Measurements from ENCODE around the gene SEMA6D. TPM values are rescaled to one million over a fixed set of nuclear protein-coding genes. Genes with fewer than 3 reads are reported as not detected.

SEMA6D gene
- total RNA-seq, 1 experiment from 2014 or later = 0.03 TPM

- BruUV-seq (replicated peaks) = no TSS peak
- ATAC-seq = no peak
- Histone ChIP-seq H3K27ac (ENCODE audit: low read length) (no peak overlapping the region), H3K36me3 (ENCODE audit: control insufficient read depth, insufficient read depth, low read length) (no peaks in the 10 kb centered on the region), H3K4me3 (ENCODE audit: low read depth in 2 of 2, low read length in 2 of 2) (no peak overlapping the region), H3K27me3 (ENCODE audit: control insufficient read depth, insufficient read depth, low read length) (no peaks in the 10 kb centered on the region), H3K9me3 (ENCODE audit: control insufficient read depth, insufficient read depth, low read depth, low read length) (no peaks in the 10 kb centered on the region), H3K4me1 (ENCODE audit: control insufficient read depth, insufficient read depth, low read length) (no peaks in the 10 kb centered on the region)
- in situ Hi-C loops (cut with HindIII; ENCODE audit: low pct_unique_long_range_greater_than_20kb, low sequenced_read_pairs) (no loop called here), intact Hi-C loops (cut with micrococcal nuclease; ENCODE audit: unreplicated experiment) (no loop called here)
- ChIA-PET CTCF (no interaction called here), POLR2A (no interaction called here)
- DNase-seq (ENCODE audit: low read depth, low spot score) = no peak
- TF ChIP-seq REST (IDR thresholded peaks at IDR 0.05; ENCODE audit: insufficient read depth in 1 of 2, low read depth in 2 of 2, low read length in 1 of 2) (no peak), TCF7L2 (IDR thresholded peaks at IDR 0.05; ENCODE audit: low read depth, low read length) (no peak), POLR2AphosphoS5 (IDR thresholded peaks at IDR 0.05; ENCODE audit: low read depth, low read length) (no peak), SIN3A (IDR thresholded peaks at IDR 0.05; ENCODE audit: borderline replicate concordance, insufficient read depth, low read depth, low read length) (no peak)
- TF ChIP-seq, protein P1, sequence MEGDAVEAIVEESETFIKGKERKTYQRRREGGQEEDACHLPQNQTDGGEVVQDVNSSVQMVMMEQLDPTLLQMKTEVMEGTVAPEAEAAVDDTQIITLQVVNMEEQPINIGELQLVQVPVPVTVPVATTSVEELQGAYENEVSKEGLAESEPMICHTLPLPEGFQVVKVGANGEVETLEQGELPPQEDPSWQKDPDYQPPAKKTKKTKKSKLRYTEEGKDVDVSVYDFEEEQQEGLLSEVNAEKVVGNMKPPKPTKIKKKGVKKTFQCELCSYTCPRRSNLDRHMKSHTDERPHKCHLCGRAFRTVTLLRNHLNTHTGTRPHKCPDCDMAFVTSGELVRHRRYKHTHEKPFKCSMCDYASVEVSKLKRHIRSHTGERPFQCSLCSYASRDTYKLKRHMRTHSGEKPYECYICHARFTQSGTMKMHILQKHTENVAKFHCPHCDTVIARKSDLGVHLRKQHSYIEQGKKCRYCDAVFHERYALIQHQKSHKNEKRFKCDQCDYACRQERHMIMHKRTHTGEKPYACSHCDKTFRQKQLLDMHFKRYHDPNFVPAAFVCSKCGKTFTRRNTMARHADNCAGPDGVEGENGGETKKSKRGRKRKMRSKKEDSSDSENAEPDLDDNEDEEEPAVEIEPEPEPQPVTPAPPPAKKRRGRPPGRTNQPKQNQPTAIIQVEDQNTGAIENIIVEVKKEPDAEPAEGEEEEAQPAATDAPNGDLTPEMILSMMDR (IDR thresholded peaks at IDR 0.05) = no peak
These were observed 32.9 kb downstream of the SEMA6D start for GRCh38 chr15:47750030-47750739.

GRCh38 chr15:47750740-47751262 lies 33.5 kb downstream of the SEMA6D start:
- Histone ChIP-seq H3K4me3 (ENCODE audit: low read depth in 2 of 2, low read length in 2 of 2) (no peak overlapping the region), H3K36me3 (ENCODE audit: control insufficient read depth, insufficient read depth, low read length) (no peaks in the 10 kb centered on the region), H3K27me3 (ENCODE audit: control insufficient read depth, insufficient read depth, low read length) (no peaks in the 10 kb centered on the region), H3K4me1 (ENCODE audit: control insufficient read depth, insufficient read depth, low read length) (no peaks in the 10 kb centered on the region), H3K27ac (ENCODE audit: low read length) (no peak overlapping the region), H3K9me3 (ENCODE audit: control insufficient read depth, insufficient read depth, low read depth, low read length) (no peaks in the 10 kb centered on the region)
- DNase-seq (ENCODE audit: low read depth, low spot score) = no peak
- no TSS peak for BruUV-seq (replicated peaks)
- intact Hi-C loops (cut with micrococcal nuclease; ENCODE audit: unreplicated experiment) (no loop called here), in situ Hi-C loops (cut with HindIII; ENCODE audit: low pct_unique_long_range_greater_than_20kb, low sequenced_read_pairs) (no loop called here)
- no peak for ATAC-seq
- ChIA-PET POLR2A (no interaction called here), CTCF (no interaction called here)
- TF ChIP-seq POLR2AphosphoS5 (IDR thresholded peaks at IDR 0.05; ENCODE audit: low read depth, low read length) = no peak
- no peak for TF ChIP-seq REST (IDR thresholded peaks at IDR 0.05; ENCODE audit: insufficient read depth in 1 of 2, low read depth in 2 of 2, low read length in 1 of 2)
- TF ChIP-seq TCF7L2 (IDR thresholded peaks at IDR 0.05; ENCODE audit: low read depth, low read length) = no peak
- TF ChIP-seq SIN3A (IDR thresholded peaks at IDR 0.05; ENCODE audit: borderline replicate concordance, insufficient read depth, low read depth, low read length) = no peak

All from Panc1 (cell line).